ENCODE results near the gene OPCML.

DNA sequence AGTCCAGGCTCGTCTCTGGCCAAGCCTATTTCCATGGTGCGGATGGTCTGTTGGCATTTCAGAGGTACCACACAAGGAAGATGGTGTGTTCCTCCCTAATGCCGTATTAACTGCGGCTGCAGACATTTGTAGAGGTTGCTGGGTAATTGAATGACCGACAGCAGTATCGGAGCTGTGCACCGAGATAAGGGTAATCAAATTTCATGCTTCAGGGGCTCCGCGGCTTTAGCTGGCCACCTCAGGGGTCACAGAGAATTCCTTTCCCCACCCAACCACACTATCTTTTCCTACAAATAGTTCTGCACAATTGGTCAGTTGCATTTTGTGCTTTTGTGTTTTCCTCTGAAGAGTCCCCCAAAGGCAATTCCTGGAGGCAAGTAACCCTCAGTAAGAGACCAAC, 297.4 kb downstream of the OPCML start:
- TF ChIP-seq, protein P1, sequence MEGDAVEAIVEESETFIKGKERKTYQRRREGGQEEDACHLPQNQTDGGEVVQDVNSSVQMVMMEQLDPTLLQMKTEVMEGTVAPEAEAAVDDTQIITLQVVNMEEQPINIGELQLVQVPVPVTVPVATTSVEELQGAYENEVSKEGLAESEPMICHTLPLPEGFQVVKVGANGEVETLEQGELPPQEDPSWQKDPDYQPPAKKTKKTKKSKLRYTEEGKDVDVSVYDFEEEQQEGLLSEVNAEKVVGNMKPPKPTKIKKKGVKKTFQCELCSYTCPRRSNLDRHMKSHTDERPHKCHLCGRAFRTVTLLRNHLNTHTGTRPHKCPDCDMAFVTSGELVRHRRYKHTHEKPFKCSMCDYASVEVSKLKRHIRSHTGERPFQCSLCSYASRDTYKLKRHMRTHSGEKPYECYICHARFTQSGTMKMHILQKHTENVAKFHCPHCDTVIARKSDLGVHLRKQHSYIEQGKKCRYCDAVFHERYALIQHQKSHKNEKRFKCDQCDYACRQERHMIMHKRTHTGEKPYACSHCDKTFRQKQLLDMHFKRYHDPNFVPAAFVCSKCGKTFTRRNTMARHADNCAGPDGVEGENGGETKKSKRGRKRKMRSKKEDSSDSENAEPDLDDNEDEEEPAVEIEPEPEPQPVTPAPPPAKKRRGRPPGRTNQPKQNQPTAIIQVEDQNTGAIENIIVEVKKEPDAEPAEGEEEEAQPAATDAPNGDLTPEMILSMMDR (conservative IDR thresholded peaks at IDR 0.05 in 1 of 2, IDR thresholded peaks at IDR 0.05 in 1 of 2; ENCODE audit: low read depth in 1 of 2, low read length in 2 of 2): no peak
- TF ChIP-seq EZH2 (IDR thresholded peaks at IDR 0.05; ENCODE audit: low read length, missing control alignments): no peak
